ENCODE measurements around the gene ATG4C. TPM values are rescaled to one million over a fixed set of nuclear protein-coding genes. Genes with fewer than 3 reads are reported as not detected.

The ATG4C gene
- polyA plus RNA-seq, 2 of the 4 experiments (the other 2 are of a cell fraction), result 6.5 to 14.8 TPM

DNA sequence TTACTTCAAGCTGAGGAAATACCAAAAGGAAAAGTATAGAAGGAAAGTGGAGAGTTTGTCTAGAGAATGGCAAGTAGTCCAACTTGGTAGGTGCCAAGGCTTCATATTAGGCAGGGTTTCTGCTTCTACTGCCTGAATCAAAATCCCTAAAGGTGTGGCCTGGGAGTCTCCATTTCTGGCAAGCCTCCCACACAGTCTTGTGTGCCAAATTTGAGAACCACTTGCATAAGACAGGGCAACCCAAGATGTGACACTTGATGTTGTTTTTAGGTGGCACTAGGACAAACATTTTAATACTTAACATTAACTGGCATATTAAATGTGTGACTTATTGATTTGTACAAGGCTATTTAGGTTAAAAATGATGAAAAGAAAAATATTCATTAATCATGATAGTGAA lies 60.1 kb downstream of the ATG4C start:
- FAIRE-seq (no peak), ATAC-seq (no peak), DNase-seq (ENCODE audit: low read depth in 1 of 2, low spot score in 1 of 2) (no peak)
- CTCF ChIA-PET, result no interaction called here
- Histone ChIP-seq H3K4me1 (no peaks in the 10 kb centered on the region), H3K27ac (no peak overlapping the region), H3K4me3 (no peak overlapping the region), H3K9me3 (no peaks in the 10 kb centered on the region), H3K4me2 (no peak overlapping the region)
- no peak for TF ChIP-seq JUNB (IDR thresholded peaks at IDR 0.05)
- no peak for TF ChIP-seq POLR2AphosphoS2 (conservative IDR thresholded peaks at IDR 0.05; ENCODE audit: low read length)
- TF ChIP-seq KDM5A (IDR thresholded peaks at IDR 0.05), result no peak
- no peak for TF ChIP-seq GATA3 (IDR thresholded peaks at IDR 0.05; ENCODE audit: borderline replicate concordance)
- TF ChIP-seq ZC3H11A (IDR thresholded peaks at IDR 0.05), result no peak
- TF ChIP-seq ZNF302 (CRISPR knock-in tag; IDR thresholded peaks at IDR 0.05), result no peak
- TF ChIP-seq CHD4 (IDR thresholded peaks at IDR 0.05; ENCODE audit: borderline replicate concordance), result no peak
- no peak for TF ChIP-seq HOXB13 (CRISPR knock-in tag; IDR thresholded peaks at IDR 0.05; ENCODE audit: low read depth)
- TF ChIP-seq RFX5 (IDR thresholded peaks at IDR 0.05), result no peak
- no peak for TF ChIP-seq MAZ (IDR thresholded peaks at IDR 0.05; ENCODE audit: borderline replicate concordance, low read depth, low read length)
- TF ChIP-seq KDM1A (IDR thresholded peaks at IDR 0.05; ENCODE audit: low read depth), result no peak
- no peak for TF ChIP-seq CBX2 (IDR thresholded peaks at IDR 0.05; ENCODE audit: borderline replicate concordance, low read depth)
- TF ChIP-seq HDAC2 (IDR thresholded peaks at IDR 0.05), result no peak
- no peak for TF ChIP-seq SREBF2 (IDR thresholded peaks at IDR 0.05)
- TF ChIP-seq, protein P1, sequence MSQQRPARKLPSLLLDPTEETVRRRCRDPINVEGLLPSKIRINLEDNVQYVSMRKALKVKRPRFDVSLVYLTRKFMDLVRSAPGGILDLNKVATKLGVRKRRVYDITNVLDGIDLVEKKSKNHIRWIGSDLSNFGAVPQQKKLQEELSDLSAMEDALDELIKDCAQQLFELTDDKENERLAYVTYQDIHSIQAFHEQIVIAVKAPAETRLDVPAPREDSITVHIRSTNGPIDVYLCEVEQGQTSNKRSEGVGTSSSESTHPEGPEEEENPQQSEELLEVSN (IDR thresholded peaks at IDR 0.05; ENCODE audit: borderline replicate concordance, low read depth), result no peak
- no peak for TF ChIP-seq RCOR1 (IDR thresholded peaks at IDR 0.05; ENCODE audit: low read depth, low read length)
- no peak for TF ChIP-seq MAFK (IDR thresholded peaks at IDR 0.05; ENCODE audit: partially characterized antibody)
- TF ChIP-seq, protein P2, sequence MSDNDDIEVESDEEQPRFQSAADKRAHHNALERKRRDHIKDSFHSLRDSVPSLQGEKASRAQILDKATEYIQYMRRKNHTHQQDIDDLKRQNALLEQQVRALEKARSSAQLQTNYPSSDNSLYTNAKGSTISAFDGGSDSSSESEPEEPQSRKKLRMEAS (IDR thresholded peaks at IDR 0.05), result no peak
- no peak for TF ChIP-seq EHF (CRISPR knock-in tag; IDR thresholded peaks at IDR 0.05)
- POLR2A ChIA-PET, result no interaction called here

DNA sequence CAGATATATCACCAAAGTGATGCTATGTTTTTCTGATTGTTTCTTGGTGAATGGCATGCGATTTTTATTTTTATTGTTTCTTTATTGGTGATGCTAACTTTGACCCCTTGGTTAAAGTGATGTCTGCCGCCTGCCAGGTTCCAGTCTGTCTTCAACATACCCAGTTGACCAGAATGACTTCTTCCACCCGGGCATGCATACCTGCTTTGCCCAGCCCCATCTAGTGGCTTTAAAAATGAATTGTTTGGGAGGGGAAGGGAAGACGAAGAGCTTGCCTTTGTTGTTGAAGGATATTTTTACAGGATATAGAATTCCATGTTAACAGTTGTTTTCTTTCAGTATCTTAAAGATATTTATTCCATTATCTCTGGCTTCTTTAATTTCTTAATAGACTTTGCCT lies 65.1 kb downstream of the ATG4C start:
- POLR2A ChIA-PET, result no interaction called here

More for the DNA sequence above, 65.1 kb downstream of the ATG4C start:
- peak; percentile 3 to 5 for DNase-seq (ENCODE audit: low read depth in 1 of 2, low spot score in 1 of 2)
- no peak for FAIRE-seq
- no peak overlapping the region for H3K27ac ChIP-seq
- TF ChIP-seq FOSB (CRISPR knock-in tag; IDR thresholded peaks at IDR 0.05) (no peak), NR3C1 (IDR thresholded peaks at IDR 0.05) (no peak), CHD4 (IDR thresholded peaks at IDR 0.05; ENCODE audit: borderline replicate concordance) (no peak), KDM5A (IDR thresholded peaks at IDR 0.05) (no peak), JUNB (IDR thresholded peaks at IDR 0.05) (no peak), ZC3H11A (IDR thresholded peaks at IDR 0.05) (no peak), TFCP2L1 (CRISPR knock-in tag; IDR thresholded peaks at IDR 0.05) (no peak), POLR2A (IDR thresholded peaks at IDR 0.05; ENCODE audit: low read length) (no peak), ZNF302 (CRISPR knock-in tag; IDR thresholded peaks at IDR 0.05) (no peak), RFX5 (IDR thresholded peaks at IDR 0.05) (no peak), GATA3 (IDR thresholded peaks at IDR 0.05; ENCODE audit: borderline replicate concordance) (no peak), MYC (IDR thresholded peaks at IDR 0.05; ENCODE audit: borderline replicate concordance, low read length) (no peak), TP53 (CRISPR knock-in tag; IDR thresholded peaks at IDR 0.05) (no peak)
- TF ChIP-seq, protein P3, sequence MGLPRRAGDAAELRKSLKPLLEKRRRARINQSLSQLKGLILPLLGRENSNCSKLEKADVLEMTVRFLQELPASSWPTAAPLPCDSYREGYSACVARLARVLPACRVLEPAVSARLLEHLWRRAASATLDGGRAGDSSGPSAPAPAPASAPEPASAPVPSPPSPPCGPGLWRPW (IDR thresholded peaks at IDR 0.05), result no peak
- TF ChIP-seq, protein P4, sequence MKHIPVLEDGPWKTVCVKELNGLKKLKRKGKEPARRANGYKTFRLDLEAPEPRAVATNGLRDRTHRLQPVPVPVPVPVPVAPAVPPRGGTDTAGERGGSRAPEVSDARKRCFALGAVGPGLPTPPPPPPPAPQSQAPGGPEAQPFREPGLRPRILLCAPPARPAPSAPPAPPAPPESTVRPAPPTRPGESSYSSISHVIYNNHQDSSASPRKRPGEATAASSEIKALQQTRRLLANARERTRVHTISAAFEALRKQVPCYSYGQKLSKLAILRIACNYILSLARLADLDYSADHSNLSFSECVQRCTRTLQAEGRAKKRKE (CRISPR knock-in tag; IDR thresholded peaks at IDR 0.05; ENCODE audit: low read depth), result no peak
- TF ChIP-seq, protein P5, sequence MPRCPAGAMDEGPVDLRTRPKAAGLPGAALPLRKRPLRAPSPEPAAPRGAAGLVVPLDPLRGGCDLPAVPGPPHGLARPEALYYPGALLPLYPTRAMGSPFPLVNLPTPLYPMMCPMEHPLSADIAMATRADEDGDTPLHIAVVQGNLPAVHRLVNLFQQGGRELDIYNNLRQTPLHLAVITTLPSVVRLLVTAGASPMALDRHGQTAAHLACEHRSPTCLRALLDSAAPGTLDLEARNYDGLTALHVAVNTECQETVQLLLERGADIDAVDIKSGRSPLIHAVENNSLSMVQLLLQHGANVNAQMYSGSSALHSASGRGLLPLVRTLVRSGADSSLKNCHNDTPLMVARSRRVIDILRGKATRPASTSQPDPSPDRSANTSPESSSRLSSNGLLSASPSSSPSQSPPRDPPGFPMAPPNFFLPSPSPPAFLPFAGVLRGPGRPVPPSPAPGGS (IDR thresholded peaks at IDR 0.05), result no peak
- TF ChIP-seq, protein P6, sequence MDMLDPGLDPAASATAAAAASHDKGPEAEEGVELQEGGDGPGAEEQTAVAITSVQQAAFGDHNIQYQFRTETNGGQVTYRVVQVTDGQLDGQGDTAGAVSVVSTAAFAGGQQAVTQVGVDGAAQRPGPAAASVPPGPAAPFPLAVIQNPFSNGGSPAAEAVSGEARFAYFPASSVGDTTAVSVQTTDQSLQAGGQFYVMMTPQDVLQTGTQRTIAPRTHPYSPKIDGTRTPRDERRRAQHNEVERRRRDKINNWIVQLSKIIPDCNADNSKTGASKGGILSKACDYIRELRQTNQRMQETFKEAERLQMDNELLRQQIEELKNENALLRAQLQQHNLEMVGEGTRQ (IDR thresholded peaks at IDR 0.05), result no peak
- TF ChIP-seq, protein P7, sequence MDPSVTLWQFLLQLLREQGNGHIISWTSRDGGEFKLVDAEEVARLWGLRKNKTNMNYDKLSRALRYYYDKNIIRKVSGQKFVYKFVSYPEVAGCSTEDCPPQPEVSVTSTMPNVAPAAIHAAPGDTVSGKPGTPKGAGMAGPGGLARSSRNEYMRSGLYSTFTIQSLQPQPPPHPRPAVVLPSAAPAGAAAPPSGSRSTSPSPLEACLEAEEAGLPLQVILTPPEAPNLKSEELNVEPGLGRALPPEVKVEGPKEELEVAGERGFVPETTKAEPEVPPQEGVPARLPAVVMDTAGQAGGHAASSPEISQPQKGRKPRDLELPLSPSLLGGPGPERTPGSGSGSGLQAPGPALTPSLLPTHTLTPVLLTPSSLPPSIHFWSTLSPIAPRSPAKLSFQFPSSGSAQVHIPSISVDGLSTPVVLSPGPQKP (IDR thresholded peaks at IDR 0.05; ENCODE audit: low read depth, low read length), result no peak
- CTCF ChIA-PET, result interaction anchor here (0.8 kb wide), 1 partner anchor 96 kb away, joined by 5 read pairs; no protein-coding TSS in a partner anchor
- H3K4me1 ChIP-seq, result no peaks in the 10 kb centered on the region
- no peak overlapping the region for H3K4me3 ChIP-seq
- no peak overlapping the region for H3K4me2 ChIP-seq
- ATAC-seq, result 0 out of 6 replicates have a peak, but pooled peaks of 1 of the 2 experiments have one; percentile 39
- no peaks in the 10 kb centered on the region for H3K9me3 ChIP-seq
- 50% methylated on average over 4 of the region's 4 CpGs for WGBS (ENCODE audit: missing lambda C conversion rate)
